ENCODE measurements around the gene GABRD. TPM values are rescaled to one million over a fixed set of nuclear protein-coding genes. Genes with fewer than 3 reads are reported as not detected.
A peak's percentile ranks its signal among the peaks of the same experiment; 100 is the strongest.
"Not testable (repeated sequence)": the region's sequence is repeated elsewhere in the genome, so short reads cannot be mapped to it uniquely, and the experiment has no call there.

GABRD gene
- total RNA-seq, 6 experiments from 2014 or later, result 0.55 TPM; not detected in 5

- ATAC-seq (no peak), DNase-seq (no peak)
- no peaks in the 10 kb centered on the region for H3K4me1 ChIP-seq
- 77% methylated on average over 5 of the region's 19 CpGs for WGBS (ENCODE audit: insufficient coverage, low coverage, low lambda C conversion rate, missing lambda C conversion rate)
- no peak overlapping the region for H3K4me3 ChIP-seq
- no peaks in the 10 kb centered on the region for H3K36me3 ChIP-seq
- H3K27ac ChIP-seq, result no peak overlapping the region
- no peaks in the 10 kb centered on the region for H3K27me3 ChIP-seq
- no peaks in the 10 kb centered on the region for H3K9me3 ChIP-seq
- intact Hi-C loops (cut with DNase I), result no loop called here
- TF ChIP-seq POLR2A (IDR thresholded peaks at IDR 0.05) (no peak), CTCF (IDR thresholded peaks at IDR 0.05) (no peak)
Measured at GRCh38 chr1:1976031-1976430, 43.1 kb upstream of the GABRD start.

- WGBS (ENCODE audit: insufficient coverage, low coverage, low lambda C conversion rate, missing lambda C conversion rate), result 80% methylated on average over 1 of the region's 11 CpGs
- no peak for ATAC-seq
Measured at GRCh38 chr1:1978108-1978507, 41.0 kb upstream of the GABRD start.

GRCh38 chr1:1978690-1979481, 40.3 kb upstream of the GABRD start:
- peak in 1 of 3 donors; percentile 8 for DNase-seq

More at GRCh38 chr1:1978108-1978507, 41.0 kb upstream of the GABRD start:
- intact Hi-C loops (cut with DNase I), result no loop called here
- Histone ChIP-seq H3K27me3 (no peaks in the 10 kb centered on the region), H3K4me3 (no peak overlapping the region), H3K4me1 (no peaks in the 10 kb centered on the region), H3K36me3 (no peaks in the 10 kb centered on the region), H3K27ac (no peak overlapping the region), H3K9me3 (no peaks in the 10 kb centered on the region)
- DNase-seq, result no peak
- TF ChIP-seq POLR2A (IDR thresholded peaks at IDR 0.05) (no peak), CTCF (IDR thresholded peaks at IDR 0.05) (no peak)

GRCh38 chr1:1979482-1980165, 39.5 kb upstream of the GABRD start:
- H3K4me3 ChIP-seq, result no peak overlapping the region
- no peaks in the 10 kb centered on the region for H3K9me3 ChIP-seq
- intact Hi-C loops (cut with DNase I), result no loop called here
- H3K27me3 ChIP-seq, result no peaks in the 10 kb centered on the region
- H3K27ac ChIP-seq, result no peak overlapping the region
- no peak for TF ChIP-seq CTCF (IDR thresholded peaks at IDR 0.05)
- no peak for TF ChIP-seq POLR2A (IDR thresholded peaks at IDR 0.05)
- H3K4me1 ChIP-seq, result no peaks in the 10 kb centered on the region
- 92% methylated on average over 37 of the region's 61 CpGs for WGBS (ENCODE audit: insufficient coverage, low coverage, low lambda C conversion rate, missing lambda C conversion rate)
- ATAC-seq (no peak), DNase-seq (no peak)
- no peaks in the 10 kb centered on the region for H3K36me3 ChIP-seq

More at GRCh38 chr1:1978690-1979481, 40.3 kb upstream of the GABRD start:
- intact Hi-C loops (cut with DNase I); H3K27ac ChIP-seq; H3K27me3 ChIP-seq; ATAC-seq; H3K9me3 ChIP-seq; H3K4me1 ChIP-seq; H3K4me3 ChIP-seq; H3K36me3 ChIP-seq: not testable (repeated sequence)
- WGBS (ENCODE audit: insufficient coverage, low coverage, low lambda C conversion rate, missing lambda C conversion rate), result 88% methylated on average over 35 of the region's 51 CpGs

- no peak for DNase-seq
- WGBS (ENCODE audit: insufficient coverage, low coverage, low lambda C conversion rate, missing lambda C conversion rate), result 86% methylated on average over 6 of the region's 42 CpGs
Measured at GRCh38 chr1:1980467-1981141, 38.5 kb upstream of the GABRD start.

More at GRCh38 chr1:1980467-1981141, 38.5 kb upstream of the GABRD start:
- Histone ChIP-seq H3K36me3 (no peaks in the 10 kb centered on the region), H3K27ac (no peak overlapping the region), H3K4me3 (no peak overlapping the region), H3K9me3 (no peaks in the 10 kb centered on the region), H3K27me3 (no peaks in the 10 kb centered on the region), H3K4me1 (no peaks in the 10 kb centered on the region)
- TF ChIP-seq CTCF (IDR thresholded peaks at IDR 0.05), result no peak
- no peak for TF ChIP-seq POLR2A (IDR thresholded peaks at IDR 0.05)
- intact Hi-C loops (cut with DNase I), result no loop called here
- no peak for ATAC-seq

All from right lobe of liver (tissue), 6 donors.